ENCODE results near the gene SYNJ2BP.

GRCh38 chr14:70378696-70379095, 38.2 kb downstream of the SYNJ2BP start:
- no peak for TF ChIP-seq CTCF (IDR thresholded peaks at IDR 0.05)
- no peak for TF ChIP-seq POLR2AphosphoS5 (IDR thresholded peaks at IDR 0.05)

All from gastroesophageal sphincter (tissue), 3 donors.